Dermis blood vessel endothelial cell (primary cell): Measurements from ENCODE around the gene SLC22A23. TPM values are rescaled to one million over a fixed set of nuclear protein-coding genes. Genes with fewer than 3 reads are reported as not detected.

Source experiments
- DNase-seq: peaks from one replicate; pipeline ENCODE4 v3.0.0; 2010
- total RNA-seq: library from RNA; depleted of rRNA; stranded (reverse); fragments of >200 nt; gene quantifications from 2 replicates; pipeline ENCODE4 v1.2.3, GENCODE V29; 2014

The SLC22A23 gene
- total RNA-seq, 1 donor from 2014 or later = 58.5 TPM

DNA sequence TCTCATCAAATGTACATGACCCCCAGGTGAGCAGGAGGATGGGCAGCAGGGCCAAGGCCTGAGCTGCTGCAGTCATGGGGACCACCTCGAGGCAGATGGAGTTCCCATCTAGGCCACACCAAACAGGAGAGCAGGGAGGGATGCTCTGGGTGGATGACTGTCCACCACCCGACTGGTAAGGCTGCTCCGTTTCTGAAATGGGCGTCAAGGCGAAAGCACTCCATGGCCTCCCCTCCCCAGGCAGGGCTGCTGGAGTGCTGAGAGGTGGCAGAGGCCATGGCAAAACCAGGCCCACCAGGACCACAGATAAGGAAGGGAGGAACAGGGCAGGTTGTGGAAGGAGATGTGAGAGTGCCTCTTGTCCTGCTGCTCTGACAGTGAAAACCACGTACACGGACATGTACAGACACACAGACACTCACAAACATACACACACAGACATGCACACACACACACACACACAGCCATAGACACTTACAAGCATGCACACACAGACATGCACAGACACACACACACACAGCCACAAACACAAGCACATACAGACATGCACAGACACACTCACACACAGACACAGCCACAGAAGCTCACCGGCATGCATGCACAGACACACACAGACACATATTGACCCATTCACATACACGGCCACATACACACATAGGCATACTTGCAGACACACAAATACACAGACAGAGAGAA is 104.9 kb downstream of the SLC22A23 start:
- no peak for DNase-seq

DNA sequence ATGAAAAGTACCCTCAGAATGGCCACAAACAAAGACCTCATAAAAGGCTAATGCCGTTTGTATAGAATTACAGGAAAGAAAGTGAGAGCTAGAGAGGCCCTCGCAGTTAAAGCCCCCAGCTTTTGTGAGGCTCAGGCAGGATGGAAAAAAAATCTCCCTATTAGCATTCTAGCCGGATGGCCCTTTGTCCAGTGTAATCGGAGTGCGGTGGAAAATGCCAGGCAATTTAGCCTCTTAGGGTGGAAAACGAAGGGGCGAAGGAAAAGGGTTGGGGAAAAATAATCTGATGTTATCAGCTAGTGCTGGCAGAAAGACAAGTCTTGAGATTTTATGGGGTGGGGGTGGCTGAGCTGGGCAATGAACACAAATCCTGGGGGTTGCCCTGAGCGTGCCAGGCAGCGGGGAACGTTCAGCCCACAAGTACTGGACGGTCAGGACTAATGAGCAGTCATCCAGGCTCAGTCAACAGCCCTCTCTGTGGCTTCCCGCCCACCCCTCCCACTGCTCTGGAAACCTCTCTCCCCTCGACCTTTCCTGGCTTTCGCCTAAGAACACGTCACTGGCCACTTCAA is 105.7 kb downstream of the SLC22A23 start:
- peak; percentile 41 for DNase-seq

DNA sequence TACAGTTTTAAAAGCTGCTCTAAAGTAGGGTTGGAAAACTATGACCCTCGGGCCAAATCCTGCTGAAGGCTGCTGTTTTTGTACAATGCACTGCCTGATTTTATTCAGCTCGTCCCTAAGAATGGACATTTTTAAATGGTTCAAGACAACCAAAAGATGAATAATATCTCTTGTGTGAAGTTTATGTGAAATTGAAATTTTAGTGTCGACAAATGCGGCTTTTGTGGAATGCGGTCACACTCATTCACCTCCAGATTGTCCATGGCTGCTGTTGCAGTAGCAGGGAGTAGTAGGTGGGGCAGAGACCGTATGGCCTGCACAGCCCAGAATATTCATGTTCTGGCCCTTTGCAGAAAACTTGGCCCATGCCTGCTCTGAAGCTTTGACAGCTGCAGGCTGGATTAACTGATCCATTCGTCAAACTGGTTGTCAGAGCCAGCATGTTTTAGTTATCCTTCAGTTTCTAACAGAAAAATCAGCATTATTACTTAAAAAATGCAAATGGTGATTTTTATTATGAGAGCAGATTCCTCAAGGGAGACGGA is 106.5 kb downstream of the SLC22A23 start:
- DNase-seq = no peak

DNA sequence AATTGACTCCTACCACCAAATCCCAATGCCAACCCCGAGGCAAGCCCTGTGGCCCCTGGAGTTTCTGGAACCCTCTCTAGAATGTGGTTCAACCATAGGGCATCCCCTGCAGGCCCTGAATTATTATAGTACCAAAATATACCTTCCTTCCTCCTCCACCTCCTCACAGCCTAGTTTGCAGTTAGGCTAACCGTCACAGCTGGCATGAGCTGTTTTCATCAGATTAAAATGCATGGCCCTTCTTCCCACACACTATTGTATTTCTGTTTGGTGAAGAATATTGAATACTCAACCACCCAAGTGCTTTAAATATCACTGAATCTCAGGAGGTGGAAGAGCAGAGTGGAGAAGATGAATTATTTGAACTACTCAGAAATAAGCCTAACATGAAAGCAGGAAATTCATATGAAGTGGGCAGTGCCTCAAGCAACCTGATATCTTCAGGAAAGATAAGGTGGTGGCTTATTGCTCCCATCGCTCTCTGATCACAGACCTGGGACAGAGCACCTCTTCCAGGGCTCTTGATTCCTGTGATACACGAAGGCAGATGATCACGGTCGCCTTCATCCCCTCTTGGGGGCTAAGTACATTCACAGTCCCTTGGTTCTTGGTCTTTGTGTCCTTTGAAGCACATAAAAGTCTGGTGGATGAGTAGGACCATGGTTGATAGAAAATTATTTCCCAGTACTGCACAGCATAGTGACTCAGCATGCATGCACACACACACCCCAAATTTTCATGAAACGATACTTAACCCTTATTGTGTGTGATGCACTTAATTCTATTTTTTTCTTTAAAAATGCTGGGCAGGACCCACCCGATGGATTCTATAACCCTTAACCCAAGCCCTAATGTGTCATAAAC is 107.2 kb downstream of the SLC22A23 start:
- DNase-seq = no peak

DNA sequence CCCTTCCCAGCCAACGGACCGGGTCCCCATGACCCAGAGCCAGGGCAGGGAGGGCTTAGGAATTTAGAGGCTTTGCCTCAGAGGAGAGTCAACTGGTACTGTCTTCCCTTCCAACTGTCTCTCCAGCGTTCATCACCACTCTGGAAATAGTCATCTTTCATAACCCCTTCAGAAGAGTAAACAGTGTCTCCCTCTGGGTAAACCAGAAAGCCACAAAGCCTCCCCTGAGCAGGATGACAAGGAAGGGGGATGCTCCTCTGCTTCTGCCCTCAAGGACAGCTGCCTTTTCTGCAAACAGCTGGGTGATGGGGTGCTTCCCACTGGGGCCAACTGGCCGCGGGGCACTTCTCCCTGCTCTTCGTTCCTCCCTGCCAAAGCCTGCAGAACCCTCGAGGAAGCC is 108.0 kb downstream of the SLC22A23 start:
- DNase-seq = no peak

DNA sequence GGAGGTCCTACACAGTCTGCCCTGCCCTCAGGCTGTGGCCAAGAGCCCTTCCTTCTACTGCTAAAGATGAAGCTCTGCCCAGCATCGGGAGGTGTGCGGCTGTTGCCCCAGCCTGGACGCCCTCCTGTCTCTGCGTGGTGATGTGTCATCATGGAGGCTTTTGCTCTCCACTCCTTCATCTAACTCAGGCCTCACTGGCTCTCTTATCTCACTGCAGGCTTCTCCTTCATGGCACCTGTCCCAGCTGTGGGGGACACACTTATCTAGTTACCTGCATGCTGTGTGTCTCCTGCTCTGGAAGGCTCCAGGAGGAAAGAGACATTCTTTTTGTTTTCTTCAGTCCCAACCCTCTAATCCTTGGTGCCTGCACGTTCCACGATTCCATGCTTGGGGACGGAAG is 109.0 kb downstream of the SLC22A23 start:
- no peak for DNase-seq

DNA sequence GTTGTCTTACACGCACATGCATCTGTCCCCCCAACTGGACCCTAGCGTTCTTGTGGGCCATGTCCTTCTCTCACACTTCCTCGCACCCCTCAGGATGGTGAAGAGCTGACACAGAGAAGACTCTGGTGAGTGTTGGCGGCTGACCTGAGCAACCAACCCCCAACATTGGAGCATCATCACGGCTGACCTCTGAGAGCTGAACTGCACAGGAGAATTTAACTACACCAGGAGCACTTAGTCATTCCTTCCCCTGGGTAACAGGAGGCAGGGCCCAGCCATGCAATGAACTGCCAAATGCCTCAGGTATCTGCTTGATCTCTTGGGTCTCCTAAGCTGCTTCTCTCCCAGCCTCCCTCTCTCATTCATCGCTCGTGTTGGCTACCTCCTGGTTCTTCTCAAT is 109.6 kb downstream of the SLC22A23 start:
- no peak for DNase-seq

DNA sequence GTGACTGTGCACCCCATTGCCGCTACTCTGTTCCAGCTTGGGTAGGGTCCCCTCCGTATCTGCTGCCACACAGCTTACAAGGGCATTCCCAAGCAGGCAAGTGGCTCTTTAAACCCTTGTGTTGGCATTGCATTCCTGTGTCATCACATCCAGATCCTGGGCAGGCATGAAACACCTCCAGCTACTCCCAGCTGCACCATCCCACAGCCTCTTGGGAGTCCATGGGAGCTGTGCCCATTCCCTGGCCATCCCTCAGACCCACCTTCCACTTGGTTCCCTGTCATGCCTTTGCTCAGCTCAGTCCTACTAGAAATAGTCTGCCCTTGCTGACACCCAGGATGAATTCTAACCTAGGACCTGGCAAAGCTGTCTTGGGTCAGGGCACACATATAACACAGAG is 110.4 kb downstream of the SLC22A23 start:
- DNase-seq = no peak

DNA sequence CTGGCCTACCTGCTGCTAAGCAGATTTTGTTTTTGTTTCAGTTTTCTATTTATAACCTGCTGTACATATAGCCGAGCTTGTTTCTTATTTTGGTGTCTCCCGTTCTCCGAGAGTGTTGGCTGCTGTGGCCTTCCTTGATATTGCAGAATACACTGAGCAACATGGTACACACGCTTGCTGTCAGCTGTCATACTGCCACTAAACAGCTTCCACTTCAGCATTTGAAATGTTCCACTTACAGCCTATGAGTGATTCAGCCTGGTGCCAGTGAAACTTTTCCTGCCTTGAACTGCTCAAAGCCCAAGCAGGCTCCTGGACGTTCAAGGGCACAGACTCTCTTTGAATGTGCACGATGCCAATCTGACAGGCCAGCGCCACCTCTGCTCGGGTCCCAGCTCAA is 111.0 kb downstream of the SLC22A23 start:
- DNase-seq = no peak

DNA sequence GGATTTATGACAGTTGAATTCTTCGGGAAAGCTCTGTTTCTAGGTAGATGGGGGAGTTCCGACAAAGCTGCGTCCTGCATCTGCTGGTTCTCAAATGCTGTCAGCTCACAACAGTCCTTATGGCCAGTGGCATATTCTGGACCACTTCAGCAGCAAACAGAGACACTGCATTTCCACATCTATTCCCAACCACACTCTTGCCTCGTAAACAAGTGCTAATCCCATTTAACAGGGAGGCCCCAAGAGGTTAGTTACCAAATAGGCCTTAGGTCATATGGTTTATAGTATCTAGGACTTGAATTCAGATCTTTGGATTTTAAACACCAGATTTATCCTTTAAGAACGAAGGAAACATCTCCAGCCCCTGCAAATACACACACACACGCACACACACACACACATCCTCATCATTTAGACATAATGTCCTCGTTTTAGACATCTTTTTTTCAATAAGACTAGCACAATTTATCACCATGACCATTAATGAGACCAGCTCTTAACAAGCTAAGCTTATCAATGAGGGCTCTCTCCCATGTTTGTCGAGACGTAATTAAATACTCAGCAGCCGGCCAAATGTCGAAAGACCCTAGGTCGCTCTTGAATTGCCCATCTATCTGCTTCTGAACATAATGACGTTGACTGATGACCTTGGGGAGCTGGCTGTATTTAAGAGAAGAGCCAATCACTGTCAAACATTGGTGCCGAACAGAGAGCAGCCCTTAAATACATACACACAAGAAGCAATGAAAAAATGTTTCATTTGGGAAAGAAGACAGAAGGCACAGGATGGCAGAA is 113.6 kb downstream of the SLC22A23 start:
- no peak for DNase-seq

DNA sequence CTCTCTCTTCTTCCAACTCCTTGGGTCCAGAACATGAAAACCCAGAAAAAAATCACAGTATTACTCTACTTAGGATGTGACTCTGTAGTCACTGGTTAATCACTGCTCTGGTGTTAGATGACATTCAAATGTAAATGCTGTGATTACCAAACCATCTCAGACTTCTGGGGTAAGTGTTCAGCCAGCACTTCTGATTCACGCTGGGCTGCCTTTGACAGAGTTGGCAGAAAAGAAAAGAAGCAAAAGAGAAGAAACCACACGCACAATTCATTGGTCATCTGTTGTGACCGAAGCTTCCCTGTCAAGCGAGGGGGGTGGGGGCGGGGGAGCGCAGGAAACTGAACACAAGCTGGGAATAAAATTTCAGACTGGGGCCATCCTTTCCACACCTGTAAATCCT is 115.4 kb downstream of the SLC22A23 start:
- no peak for DNase-seq

DNA sequence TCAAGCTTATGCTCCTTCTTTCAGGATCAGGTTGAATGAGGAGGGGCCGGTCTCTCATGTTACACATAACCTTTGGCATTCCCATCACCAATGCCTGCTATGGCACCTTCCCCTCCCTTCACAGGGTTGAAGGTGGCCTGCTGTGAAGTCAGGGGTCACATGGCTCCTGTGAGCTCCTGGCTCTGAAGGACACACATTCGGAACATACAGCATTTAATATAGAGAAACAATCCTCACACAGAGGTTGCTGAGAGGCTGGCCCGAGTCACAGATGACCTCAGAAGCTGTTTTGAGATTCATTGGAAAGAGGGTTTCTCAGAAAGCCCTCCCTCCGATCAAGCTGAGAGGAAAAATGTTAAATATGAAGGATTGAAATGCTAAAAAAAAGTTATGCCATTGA is 116.0 kb downstream of the SLC22A23 start:
- DNase-seq = no peak

DNA sequence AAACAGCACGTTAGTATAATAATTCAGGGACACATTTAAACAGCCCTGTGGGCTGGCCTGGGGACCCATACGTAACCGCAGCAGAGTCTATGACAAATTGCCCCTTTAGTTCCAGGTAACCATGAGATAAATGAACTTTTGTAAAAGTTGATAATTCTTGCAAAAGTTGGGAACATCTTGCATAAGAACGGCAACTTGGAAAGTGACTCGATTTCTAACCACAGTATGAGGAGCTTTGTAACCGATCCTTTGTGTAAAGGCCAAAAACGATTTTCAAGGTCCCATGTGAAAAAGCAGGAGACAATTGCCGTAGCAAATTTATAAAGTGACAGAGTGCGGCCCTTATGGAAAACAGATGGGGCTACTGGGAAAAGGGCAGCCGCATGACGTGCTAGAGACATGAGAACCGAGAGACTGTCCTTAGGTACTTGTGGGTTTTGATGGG is 116.5 kb downstream of the SLC22A23 start:
- DNase-seq = no peak

DNA sequence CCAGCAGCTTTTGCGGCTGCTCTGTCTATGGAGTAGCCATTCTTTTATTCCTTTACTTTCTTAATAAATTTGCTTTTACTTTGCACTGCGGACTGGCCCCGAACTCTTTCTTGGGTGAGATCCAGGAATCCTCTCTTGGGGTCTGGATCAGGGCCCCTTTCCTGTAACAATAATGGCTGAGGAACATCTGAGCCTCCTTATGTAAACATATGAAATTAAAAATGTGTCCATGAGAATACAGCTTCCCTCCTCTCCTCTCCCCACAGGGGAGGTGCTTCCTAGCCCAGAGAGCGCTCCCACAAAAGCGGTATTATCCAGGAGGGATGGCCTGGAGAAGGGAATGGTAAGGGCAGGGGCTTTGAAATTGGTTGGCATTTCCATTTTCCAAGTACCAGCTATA is 117.0 kb downstream of the SLC22A23 start:
- DNase-seq = no peak

DNA sequence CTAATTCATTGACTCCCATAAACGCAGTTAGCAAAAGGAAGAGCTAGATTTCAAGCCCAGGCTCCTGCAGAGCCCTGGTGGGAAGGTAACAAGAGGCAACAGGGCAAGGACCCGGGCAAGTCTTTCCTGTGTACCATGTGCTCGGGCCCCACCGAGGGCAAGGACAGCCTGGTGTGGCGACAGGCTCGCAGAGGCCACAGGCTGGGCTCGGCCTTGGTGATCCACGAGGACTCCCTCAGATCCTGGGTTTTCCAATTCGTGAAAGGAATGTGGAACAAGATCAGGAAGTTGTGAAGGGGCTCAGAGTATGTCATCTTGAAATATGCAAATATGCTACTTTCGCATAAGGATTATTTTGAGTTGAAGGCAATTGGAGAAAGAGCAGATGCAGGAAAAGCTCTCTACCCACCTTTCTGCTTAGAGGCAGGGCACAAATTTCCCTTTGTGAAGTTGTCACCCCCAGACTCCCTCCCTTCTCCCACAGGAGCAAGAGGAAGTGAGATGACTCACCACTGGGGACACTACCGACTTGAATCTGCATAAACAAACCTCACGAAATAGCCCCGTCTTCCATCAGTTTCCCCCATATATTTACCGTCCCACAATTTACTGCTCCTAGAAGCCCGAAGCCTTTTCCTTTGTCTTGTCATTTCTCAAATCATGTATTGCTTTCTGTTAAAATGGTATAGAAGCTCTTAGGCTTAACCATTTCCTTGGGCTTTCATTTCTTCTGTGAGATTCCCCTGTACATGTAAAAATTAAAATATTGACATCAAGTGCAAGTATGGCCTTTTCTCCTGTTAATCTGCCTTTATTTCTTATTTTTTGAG is 119.1 kb downstream of the SLC22A23 start:
- peak; percentile 73 for DNase-seq

DNA sequence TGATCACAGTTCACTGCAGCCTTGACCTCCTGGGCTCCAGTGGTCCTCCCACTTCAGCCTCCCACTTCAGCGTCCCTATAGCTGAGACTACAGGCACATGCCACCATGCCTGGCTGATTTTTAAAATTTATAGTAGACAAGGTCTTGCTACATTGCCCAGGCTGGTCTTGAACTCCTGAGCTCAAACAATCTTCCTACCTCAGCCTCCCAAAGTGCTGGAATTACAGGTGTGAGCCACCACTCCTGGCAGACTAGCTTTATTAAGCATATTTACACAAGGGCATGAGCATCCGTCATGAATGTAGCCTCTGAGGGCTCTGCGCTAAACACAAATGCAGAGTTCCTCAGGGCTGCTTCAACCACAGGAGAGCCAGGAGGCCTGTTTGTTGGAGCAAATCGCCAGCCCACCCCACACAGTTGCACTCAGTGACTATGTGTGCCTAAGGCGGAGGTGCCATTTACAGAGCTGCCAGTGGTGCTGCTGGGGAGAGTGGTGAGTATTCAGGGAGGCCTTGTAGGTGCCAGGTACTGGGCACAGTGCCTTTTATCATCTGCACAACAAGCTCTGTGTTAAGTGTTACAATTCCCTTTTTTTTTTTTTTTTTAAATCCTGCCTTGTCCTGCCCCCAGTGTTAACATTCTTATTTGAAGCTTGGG is 119.9 kb downstream of the SLC22A23 start:
- DNase-seq = no peak

DNA sequence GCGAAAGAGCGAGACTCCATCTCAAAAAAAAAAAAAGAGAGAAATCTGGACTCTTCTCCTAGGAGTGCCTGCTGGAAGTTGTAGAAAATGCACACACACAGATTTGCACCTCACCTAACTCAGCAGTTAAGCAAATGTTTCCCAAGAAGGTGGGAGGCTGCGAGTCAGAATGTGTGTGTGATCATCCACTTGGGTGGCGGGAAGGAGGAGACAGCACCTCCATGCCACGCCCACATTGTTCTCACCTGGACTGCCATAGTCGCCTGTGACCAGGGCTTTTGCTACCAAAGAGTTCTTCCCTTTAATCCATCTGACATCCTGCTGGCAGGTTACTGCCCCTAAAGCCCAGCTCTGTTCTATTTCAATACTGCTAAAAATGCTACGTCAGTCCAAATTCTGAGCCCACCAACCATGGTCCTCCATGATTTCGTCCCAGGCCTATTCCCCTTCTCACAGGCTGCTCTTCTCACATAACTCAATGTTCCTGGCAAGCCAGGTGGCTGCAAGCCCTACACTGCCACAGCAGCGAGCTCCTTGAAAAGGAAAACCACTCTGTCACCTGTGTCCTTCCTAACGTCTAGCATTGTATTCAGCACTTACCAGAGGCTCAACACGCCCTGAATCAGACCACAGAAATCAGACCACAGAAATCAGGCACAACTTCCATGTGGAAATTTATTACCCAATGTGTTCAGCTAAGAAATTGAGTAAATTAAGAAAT is 120.6 kb downstream of the SLC22A23 start:
- DNase-seq = no peak

DNA sequence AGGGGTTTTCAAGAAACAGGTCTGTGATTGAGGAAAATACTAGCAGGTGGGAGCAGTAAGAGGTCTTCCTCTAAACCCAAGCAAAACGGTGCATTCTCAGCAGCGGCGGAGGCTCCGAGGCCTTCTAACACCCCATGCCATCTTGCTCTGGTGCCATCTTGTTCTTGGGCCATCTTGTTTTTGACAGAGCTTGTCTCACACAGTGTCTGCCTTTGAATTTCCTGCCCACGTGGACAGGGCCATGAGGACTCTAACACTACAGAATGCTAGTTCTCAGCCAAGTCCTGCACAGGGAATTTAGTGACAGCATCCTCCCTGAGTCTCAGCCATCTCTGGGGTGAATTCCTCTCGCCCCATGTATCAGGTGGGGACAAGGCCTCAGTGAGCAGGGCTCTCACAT is 121.7 kb downstream of the SLC22A23 start:
- DNase-seq = no peak

DNA sequence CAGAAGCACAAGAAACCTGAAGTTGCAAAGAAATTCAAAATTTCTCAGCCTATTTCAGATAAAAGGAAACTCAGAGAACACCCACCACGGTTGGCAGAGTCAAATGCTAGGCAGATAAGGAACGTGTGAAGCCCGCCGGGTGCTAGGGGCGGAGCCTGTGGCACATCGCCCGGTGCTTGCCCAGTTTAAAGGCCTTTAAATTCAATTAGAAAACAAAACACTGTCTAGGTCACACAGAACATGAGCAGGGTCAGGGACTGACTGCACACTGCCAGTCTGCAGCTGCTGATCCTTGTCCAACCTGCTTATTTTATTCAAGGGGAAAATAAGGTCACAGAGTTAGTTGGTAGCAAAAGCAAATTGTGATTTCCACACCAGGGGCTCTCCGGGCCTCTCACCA is 122.3 kb downstream of the SLC22A23 start:
- DNase-seq = no peak

DNA sequence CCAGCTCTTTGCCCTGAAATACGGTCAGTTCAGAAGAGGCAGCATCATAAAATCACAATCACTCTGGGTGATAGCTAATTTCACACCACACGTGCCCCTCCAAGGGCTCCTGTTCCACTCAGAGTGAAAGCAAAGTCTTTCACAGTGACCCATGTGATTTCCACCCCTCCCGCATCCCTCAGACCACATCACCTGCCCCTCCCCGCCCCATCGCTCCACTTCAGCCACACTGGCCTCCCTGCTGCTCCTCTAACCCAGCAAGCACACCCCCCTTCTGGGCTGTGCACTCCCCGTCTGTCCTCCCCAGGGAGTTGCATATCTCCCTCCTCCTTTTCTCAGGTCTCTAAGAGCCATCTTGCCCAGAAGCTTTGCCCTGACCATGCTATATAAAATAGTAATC is 123.6 kb downstream of the SLC22A23 start:
- DNase-seq = no peak
